H9 (cell line): Measurements from ENCODE around the gene H6PD. TPM values are rescaled to one million over a fixed set of nuclear protein-coding genes. Genes with fewer than 3 reads are reported as not detected.

Experiments used
- DNase-seq: peaks from one replicate; pipeline ENCODE4 v3.0.0-alpha.2; 2017
- H2AFZ ChIP-seq: one replicate; pipeline ENCODE4 v1.6.1; 2013; ENCODE audit warnings: mild to moderate bottlenecking, low read length, control low read depth, moderate library complexity
- H2AK5ac ChIP-seq: 2 replicates; pipeline ENCODE4 v1.6.1; 2013; ENCODE audit warnings: low read length, control low read depth, mixed read lengths; ENCODE audit not compliant: insufficient read length
- H2BK120ac ChIP-seq: one replicate; pipeline ENCODE4 v1.6.1; 2013; ENCODE audit warnings: low read depth, mild to moderate bottlenecking, low read length, control low read depth, inconsistent platforms; ENCODE audit not compliant: poor library complexity, severe bottlenecking
- H2BK12ac ChIP-seq: 2 replicates; pipeline ENCODE4 v1.6.1; 2013; ENCODE audit warnings: low read length, control low read depth, mixed read lengths, low read depth; ENCODE audit not compliant: insufficient read length
- H2BK15ac ChIP-seq: 2 replicates; pipeline ENCODE4 v1.6.1; 2013; ENCODE audit warnings: low read depth, low read length, control low read depth
- H2BK20ac ChIP-seq: one replicate; pipeline ENCODE4 v1.6.1; 2013; ENCODE audit warnings: low read depth, mild to moderate bottlenecking, low read length, control low read depth, inconsistent platforms; ENCODE audit not compliant: poor library complexity, severe bottlenecking
- H2BK5ac ChIP-seq: 2 replicates; pipeline ENCODE4 v1.6.1; 2013; ENCODE audit warnings: low read length, control low read depth, mixed read lengths; ENCODE audit not compliant: insufficient read length
- H3K14ac ChIP-seq: 2 replicates; pipeline ENCODE4 v1.6.1; 2013; ENCODE audit warnings: low read length, control low read depth; ENCODE audit not compliant: insufficient read depth
- H3K18ac ChIP-seq: 2 replicates; pipeline ENCODE4 v1.6.1; 2013; ENCODE audit warnings: low read depth, mild to moderate bottlenecking, mixed read lengths, low read length, control low read depth; ENCODE audit not compliant: insufficient read length
- H3K23ac ChIP-seq: 2 replicates; pipeline ENCODE4 v1.6.1; 2013; ENCODE audit warnings: low read length, control low read depth, mixed read lengths, low read depth; ENCODE audit not compliant: insufficient read length
- H3K23me2 ChIP-seq: 2 replicates; pipeline ENCODE4 v1.6.1; 2013; ENCODE audit warnings: low read depth, mild to moderate bottlenecking, mixed read lengths, low read length, control low read depth; ENCODE audit not compliant: insufficient read length, poor library complexity, severe bottlenecking
- H3K27ac ChIP-seq: 2 replicates; pipeline ENCODE4 v1.5.1; 2013; ENCODE audit warnings: low read length, control low read depth, mixed read lengths, low read depth; ENCODE audit not compliant: insufficient read length
- H3K27me3 ChIP-seq: 2 replicates; pipeline ENCODE4 v1.6.1; 2013; ENCODE audit warnings: low read length, control low read depth, inconsistent platforms; ENCODE audit not compliant: insufficient read depth
- H3K4ac ChIP-seq: 2 replicates; pipeline ENCODE4 v1.6.1; 2013; ENCODE audit warnings: low read depth, mild to moderate bottlenecking, control low read depth, inconsistent platforms, low read length, moderate library complexity
- H3K4me1 ChIP-seq: 2 replicates; pipeline ENCODE4 v1.6.1; 2013; ENCODE audit warnings: low read length, control low read depth, inconsistent platforms; ENCODE audit not compliant: insufficient read depth
- H3K4me2 ChIP-seq: 2 replicates; pipeline ENCODE4 v1.6.1; 2013; ENCODE audit warnings: low read length, control low read depth, mixed read lengths; ENCODE audit not compliant: insufficient read length, insufficient read depth
- H3K56ac ChIP-seq: 2 replicates; pipeline ENCODE4 v1.6.1; 2013; ENCODE audit warnings: low read depth, mild to moderate bottlenecking, mixed read lengths, low read length, control low read depth; ENCODE audit not compliant: insufficient read length
- H3K79me1 ChIP-seq: 2 replicates; pipeline ENCODE4 v1.6.1; 2013; ENCODE audit warnings: low read depth, mild to moderate bottlenecking, moderate library complexity, low read length, control low read depth, inconsistent platforms; ENCODE audit not compliant: insufficient read depth, poor library complexity, severe bottlenecking
- H3K79me2 ChIP-seq: 2 replicates; pipeline ENCODE4 v1.6.1; 2013; ENCODE audit warnings: low read length, control low read depth, inconsistent platforms; ENCODE audit not compliant: insufficient read depth
- H3K9ac ChIP-seq: 2 replicates; pipeline ENCODE4 v1.6.1; 2013; ENCODE audit warnings: low read length, control low read depth, mixed read lengths; ENCODE audit not compliant: insufficient read length; ENCODE audit errors: extremely low read depth
- H3K9me3 ChIP-seq: one replicate; pipeline ENCODE4 v1.6.1; 2013; ENCODE audit warnings: low read depth, low read length, inconsistent platforms; ENCODE audit not compliant: control insufficient read depth
- H3T11ph ChIP-seq: one replicate; pipeline ENCODE4 v1.6.1; 2013; ENCODE audit warnings: mild to moderate bottlenecking, low read length, control low read depth, inconsistent platforms
- H4K20me1 ChIP-seq: one replicate; pipeline ENCODE4 v1.6.1; 2013; ENCODE audit not compliant: control insufficient read depth, insufficient read length, insufficient read depth
- H4K5ac ChIP-seq: 2 replicates; pipeline ENCODE4 v1.6.1; 2013; ENCODE audit warnings: low read depth, mild to moderate bottlenecking, mixed read lengths, low read length, control low read depth; ENCODE audit not compliant: insufficient read length
- H4K8ac ChIP-seq: replicated peaks from 2 replicates; pipeline ENCODE4 v1.6.1; 2013; ENCODE audit warnings: low read length, control low read depth, mixed read lengths, low read depth; ENCODE audit not compliant: insufficient read length
- H4K91ac ChIP-seq: 2 replicates; pipeline ENCODE4 v1.6.1; 2013; ENCODE audit warnings: low read depth, mild to moderate bottlenecking, moderate library complexity, mixed read lengths, low read length, control low read depth; ENCODE audit not compliant: insufficient read length
- H3K27ac Mint-ChIP-seq, 3 experiments: 2 replicates in 2 of 3; 3 replicates in 1 of 3; pipeline ENCODE4 v1.8.0; 2020 to 2021; ENCODE audit warnings: mixed read lengths in 3 of 3, mild to moderate bottlenecking in 1 of 3, moderate library complexity in 1 of 3
- H3K27me3 Mint-ChIP-seq: 2 replicates; pipeline ENCODE4 v1.8.0; 2021; ENCODE audit warnings: low read depth, mild to moderate bottlenecking, moderate library complexity, mixed read lengths
- H3K36me3 Mint-ChIP-seq, 3 experiments: 2 replicates in 2 of 3; 3 replicates in 1 of 3; pipeline ENCODE4 v1.8.0; 2020 to 2021; ENCODE audit warnings: low read depth in 3 of 3, mixed read lengths in 3 of 3; ENCODE audit not compliant: insufficient read depth in 1 of 3
- H3K4me1 Mint-ChIP-seq, 2 experiments: 2 replicates each; pipeline ENCODE4 v1.8.0; 2020; ENCODE audit warnings: mixed read lengths in 2 of 2
- H3K4me3 Mint-ChIP-seq, 2 experiments: 2 replicates in 1 of 2; 3 replicates in 1 of 2; pipeline ENCODE4 v1.8.0; 2020 to 2021; ENCODE audit warnings: mild to moderate bottlenecking in 2 of 2, mixed read lengths in 2 of 2, moderate library complexity in 1 of 2
- H3K9me3 Mint-ChIP-seq, 2 experiments: 2 replicates in 1 of 2; 3 replicates in 1 of 2; pipeline ENCODE4 v1.8.0; 2020; ENCODE audit warnings: mild to moderate bottlenecking in 2 of 2, mixed read lengths in 2 of 2, moderate library complexity in 1 of 2
- WGBS: extraction: QIAGEN DNeasy Blood & Tissue Kit; methylation state at CpG from one replicate; pipeline ENCODE4 v1.1.7; 2013; ENCODE audit warnings: missing lambda C conversion rate, low lambda C conversion rate, mixed read lengths; ENCODE audit not compliant: insufficient read length; ENCODE audit errors: extremely low coverage; 5-methylcytosine and 5-hydroxymethylcytosine counted together
- total RNA-seq: library from RNA; stranded (reverse); gene quantifications from 2 replicates; pipeline ENCODE4 v1.2.1, GENCODE V29; 2021
- TF ChIP-seq, protein P1 (sequence below): fragments of 200-600 bp; sonication (generic); conservative IDR thresholded peaks from 3 replicates; pipeline ENCODE4 v1.8.0; 2021; ENCODE audit warnings: antibody characterized with exemption, mild to moderate bottlenecking

The H6PD gene
- total RNA-seq, 1 experiment from 2014 or later, result 7.9 TPM

DNA sequence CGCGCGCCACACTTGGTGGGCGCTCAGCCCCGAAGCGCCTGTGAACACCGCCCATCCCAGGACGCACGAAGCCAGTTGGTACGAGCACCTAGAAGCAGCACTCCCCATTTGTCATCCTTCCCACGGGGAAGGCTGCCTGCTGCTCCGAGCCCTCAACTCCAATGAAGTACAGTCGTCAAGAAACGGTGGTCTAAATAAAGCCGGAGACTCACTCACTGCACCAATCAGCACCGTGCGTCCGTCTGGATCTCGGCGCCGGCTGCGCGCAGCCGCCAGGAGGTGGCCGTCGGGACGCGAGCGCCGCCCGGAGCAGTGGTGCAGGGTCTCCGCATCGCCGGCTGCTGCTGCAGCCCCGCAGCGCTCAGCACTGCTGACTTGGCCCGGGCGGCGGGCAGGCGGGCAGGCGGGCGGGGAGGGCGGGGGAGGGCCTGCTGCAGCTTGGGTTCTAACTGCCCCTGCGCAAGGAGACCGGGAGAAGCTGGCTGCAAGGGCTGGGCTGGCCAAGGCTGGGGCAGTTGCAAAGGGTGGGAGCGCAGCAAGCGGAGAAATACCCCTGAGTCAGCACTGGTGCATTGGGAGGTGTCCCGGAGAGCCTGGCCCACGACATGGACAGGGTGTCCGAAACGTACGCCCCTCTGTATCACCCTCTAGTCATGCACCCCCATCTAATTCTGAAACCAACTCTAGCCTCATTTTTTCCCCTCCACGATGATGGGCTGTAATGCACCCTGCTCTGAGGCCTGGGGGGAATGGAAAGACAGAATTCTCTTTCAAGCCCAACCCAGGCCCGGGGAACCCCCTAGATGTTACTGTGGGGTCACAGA lies 35.8 kb upstream of the H6PD start:
- peaks cover 73% of the 10 kb centered on the region for H3K27me3 Mint-ChIP-seq
- no peaks in the 10 kb centered on the region for H3K36me3 Mint-ChIP-seq

More for the DNA sequence above, 35.8 kb upstream of the H6PD start:
- no peak overlapping the region for H3K18ac ChIP-seq
- no peak overlapping the region for H3K4ac ChIP-seq
- peaks cover 18% of the 10 kb centered on the region for H3K23me2 ChIP-seq
- DNase-seq, result peak; percentile 83
- H3K23ac ChIP-seq, result no peak overlapping the region
- no peak overlapping the region for H2BK20ac ChIP-seq
- H2BK12ac ChIP-seq, result no peak overlapping the region
- Mint-ChIP-seq H3K4me3 (peak overlapping the region; percentile 43 to 77; a peak in 4 of 5 replicates), H3K4me1 (peaks cover 25 to 52% of the 10 kb centered on the region in 2 experiments), H3K9me3 (no peaks in the 10 kb centered on the region), H3K27ac (no peak overlapping the region)
- no peak overlapping the region for H3K9ac ChIP-seq
- H3K4me2 ChIP-seq, result peak overlapping the region; percentile 74
- no peak overlapping the region for H4K8ac ChIP-seq
- peaks cover 53% of the 10 kb centered on the region; the same call in 1 of the 2 replicates for H3K27me3 ChIP-seq
- H4K5ac ChIP-seq, result no peak overlapping the region
- H4K20me1 ChIP-seq, result no peaks in the 10 kb centered on the region
- H2AK5ac ChIP-seq, result no peak overlapping the region
- H3K79me1 ChIP-seq, result no peaks in the 10 kb centered on the region
- H2BK5ac ChIP-seq, result no peak overlapping the region
- no peaks in the 10 kb centered on the region for H3K4me1 ChIP-seq
- H3K9me3 ChIP-seq, result no peaks in the 10 kb centered on the region
- no CpG with 5 or more reads among the region's 54 CpGs for WGBS
- no peak overlapping the region for H3T11ph ChIP-seq
- no peak overlapping the region for H2AFZ ChIP-seq
- no peak overlapping the region for H2BK120ac ChIP-seq
- no peak overlapping the region for H4K91ac ChIP-seq
- H3K14ac ChIP-seq, result no peak overlapping the region
- H3K56ac ChIP-seq, result no peak overlapping the region
- no peaks in the 10 kb centered on the region for H3K79me2 ChIP-seq
- TF ChIP-seq, protein P1, sequence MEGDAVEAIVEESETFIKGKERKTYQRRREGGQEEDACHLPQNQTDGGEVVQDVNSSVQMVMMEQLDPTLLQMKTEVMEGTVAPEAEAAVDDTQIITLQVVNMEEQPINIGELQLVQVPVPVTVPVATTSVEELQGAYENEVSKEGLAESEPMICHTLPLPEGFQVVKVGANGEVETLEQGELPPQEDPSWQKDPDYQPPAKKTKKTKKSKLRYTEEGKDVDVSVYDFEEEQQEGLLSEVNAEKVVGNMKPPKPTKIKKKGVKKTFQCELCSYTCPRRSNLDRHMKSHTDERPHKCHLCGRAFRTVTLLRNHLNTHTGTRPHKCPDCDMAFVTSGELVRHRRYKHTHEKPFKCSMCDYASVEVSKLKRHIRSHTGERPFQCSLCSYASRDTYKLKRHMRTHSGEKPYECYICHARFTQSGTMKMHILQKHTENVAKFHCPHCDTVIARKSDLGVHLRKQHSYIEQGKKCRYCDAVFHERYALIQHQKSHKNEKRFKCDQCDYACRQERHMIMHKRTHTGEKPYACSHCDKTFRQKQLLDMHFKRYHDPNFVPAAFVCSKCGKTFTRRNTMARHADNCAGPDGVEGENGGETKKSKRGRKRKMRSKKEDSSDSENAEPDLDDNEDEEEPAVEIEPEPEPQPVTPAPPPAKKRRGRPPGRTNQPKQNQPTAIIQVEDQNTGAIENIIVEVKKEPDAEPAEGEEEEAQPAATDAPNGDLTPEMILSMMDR, result peak; percentile 47
- no peak overlapping the region for H3K27ac ChIP-seq
- no peak overlapping the region for H2BK15ac ChIP-seq
